Prostate gland (tissue), 2 donors: ENCODE measurements around the gene CDK8. TPM values are rescaled to one million over a fixed set of nuclear protein-coding genes. Genes with fewer than 3 reads are reported as not detected.
"Not testable (repeated sequence)": the region's sequence is repeated elsewhere in the genome, so short reads cannot be mapped to it uniquely, and the experiment has no call there.

ENCODE experiments used
- DNase-seq: peaks from one replicate; pipeline ENCODE4 v3.0.0-alpha.2; 2019; ENCODE audit warnings: low spot score
- H3K27ac ChIP-seq, 2 donors: fragments of 200-600 bp; sonication (generic); 2 replicates each; pipeline ENCODE4 v1.5.1; 2017 to 2019
- H3K27me3 ChIP-seq: fragments of 200-600 bp; sonication (generic); replicated peaks from 2 replicates; pipeline ENCODE4 v1.5.1; 2019; ENCODE audit not compliant: insufficient read depth
- H3K36me3 ChIP-seq, 2 donors: fragments of 200-600 bp; sonication (generic); 1 replicate in 1 of 2; 2 replicates in 1 of 2; pipeline versions ENCODE4 v1.5.1 to v1.8.1; 2017 to 2019
- H3K4me1 ChIP-seq: fragments of 200-600 bp; sonication (generic); replicated peaks from 2 replicates; pipeline ENCODE4 v1.5.1; 2019
- H3K4me3 ChIP-seq, 2 donors: fragments of 200-600 bp; sonication (generic); 2 replicates each; pipeline ENCODE4 v1.5.1; 2017 to 2019
- H3K9me3 ChIP-seq: fragments of 200-600 bp; sonication (generic); 2 replicates; pipeline ENCODE4 v1.5.1; 2017
- POLR2A ChIP-seq: fragments of 450-650 bp; IDR thresholded peaks from one replicate; pipeline ENCODE4 v1.6.1; 2016; ENCODE audit warnings: antibody characterized with exemption, mild to moderate bottlenecking
- POLR2AphosphoS5 ChIP-seq: sonication (generic); formaldehyde crosslinking; IDR thresholded peaks from one replicate; pipeline ENCODE4 v1.6.1; 2017; ENCODE audit warnings: antibody characterized with exemption
- WGBS: methylation state at CpG from one replicate; pipeline ENCODE4 v1.1.5; 2018; 5-methylcytosine and 5-hydroxymethylcytosine counted together
- intact Hi-C: fragments of 100-400 bp; cut with DNase I; formaldehyde crosslinking; loops from one replicate; pipeline ENCODE4 v1.14.2; 2022
- total RNA-seq, 2 donors: library from RNA; depleted of rRNA; stranded (reverse); fragments of >200 nt; gene quantifications; one replicate each; pipeline ENCODE4 v1.1.0, GENCODE V29; 2016
- TF ChIP-seq, protein P1 (sequence below), 4 experiments: fragments of 200-600 bp in 2 of 4; fragments of 450-650 bp in 2 of 4; sonication (generic) in 2 of 4; IDR thresholded peaks; 1 replicate in 3 of 4; 2 replicates in 1 of 4; pipeline ENCODE4 v1.5.1; 2016 to 2019; ENCODE audit warnings: antibody characterized with exemption in 4 of 4, mild to moderate bottlenecking in 2 of 4, moderate library complexity in 2 of 4

The CDK8 gene
- total RNA-seq, 2 donors from 2014 or later: 9.9 to 11.6 TPM

DNA sequence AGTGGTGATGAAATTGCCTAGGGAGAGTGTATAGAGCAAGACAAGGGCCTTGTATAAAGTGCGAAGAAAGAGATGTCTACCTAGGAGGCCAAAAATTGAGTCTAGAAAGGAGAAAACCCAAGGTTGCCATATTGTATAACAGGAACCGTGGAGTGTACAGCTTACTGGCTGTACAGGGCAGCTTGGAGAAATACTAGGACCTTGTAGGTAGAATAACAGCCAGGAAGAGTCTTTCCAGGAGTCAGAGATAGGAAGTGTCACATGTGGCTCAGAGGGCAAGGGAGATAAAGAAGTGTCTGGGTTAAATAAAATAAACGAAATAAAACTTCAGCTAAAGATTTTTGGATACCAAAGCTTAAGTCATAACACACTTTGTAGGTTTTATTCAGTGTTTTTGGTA, 12.4 kb downstream of the CDK8 start:
- no peaks in the 10 kb centered on the region for H3K9me3 ChIP-seq
- H3K27me3 ChIP-seq: no peaks in the 10 kb centered on the region
- TF ChIP-seq, protein P1, sequence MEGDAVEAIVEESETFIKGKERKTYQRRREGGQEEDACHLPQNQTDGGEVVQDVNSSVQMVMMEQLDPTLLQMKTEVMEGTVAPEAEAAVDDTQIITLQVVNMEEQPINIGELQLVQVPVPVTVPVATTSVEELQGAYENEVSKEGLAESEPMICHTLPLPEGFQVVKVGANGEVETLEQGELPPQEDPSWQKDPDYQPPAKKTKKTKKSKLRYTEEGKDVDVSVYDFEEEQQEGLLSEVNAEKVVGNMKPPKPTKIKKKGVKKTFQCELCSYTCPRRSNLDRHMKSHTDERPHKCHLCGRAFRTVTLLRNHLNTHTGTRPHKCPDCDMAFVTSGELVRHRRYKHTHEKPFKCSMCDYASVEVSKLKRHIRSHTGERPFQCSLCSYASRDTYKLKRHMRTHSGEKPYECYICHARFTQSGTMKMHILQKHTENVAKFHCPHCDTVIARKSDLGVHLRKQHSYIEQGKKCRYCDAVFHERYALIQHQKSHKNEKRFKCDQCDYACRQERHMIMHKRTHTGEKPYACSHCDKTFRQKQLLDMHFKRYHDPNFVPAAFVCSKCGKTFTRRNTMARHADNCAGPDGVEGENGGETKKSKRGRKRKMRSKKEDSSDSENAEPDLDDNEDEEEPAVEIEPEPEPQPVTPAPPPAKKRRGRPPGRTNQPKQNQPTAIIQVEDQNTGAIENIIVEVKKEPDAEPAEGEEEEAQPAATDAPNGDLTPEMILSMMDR (IDR thresholded peaks at IDR 0.05): no peak
- TF ChIP-seq POLR2AphosphoS5 (no peak), POLR2A (no peak)
- H3K4me3 ChIP-seq: no peak overlapping the region
- no peaks in the 10 kb centered on the region for H3K4me1 ChIP-seq
- H3K36me3 ChIP-seq: no peaks in the 10 kb centered on the region
- intact Hi-C loops: no loop called here
- no peak for DNase-seq
- no peak overlapping the region for H3K27ac ChIP-seq
- WGBS: 83% methylated on average over 3 of the region's 3 CpGs

DNA sequence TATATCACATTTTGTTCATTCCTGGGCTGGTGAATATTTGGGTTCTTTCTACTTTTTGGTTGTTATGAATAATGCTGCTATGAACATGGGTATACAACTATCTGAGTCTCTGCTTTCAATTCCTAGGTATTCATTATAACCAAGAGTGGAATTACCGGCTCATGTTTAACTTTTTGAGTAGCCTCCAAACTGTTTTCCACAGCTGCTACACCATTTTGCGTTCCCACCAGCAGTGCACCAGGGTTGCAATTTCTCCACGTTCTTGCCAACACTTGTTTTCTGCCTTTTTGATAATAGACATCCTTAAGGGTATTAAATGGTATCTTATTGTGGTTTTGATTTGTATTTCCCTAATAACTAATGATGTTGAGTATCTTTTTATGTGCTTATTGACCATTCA, 16.8 kb downstream of the CDK8 start:
- no peak overlapping the region for H3K27ac ChIP-seq
- no peaks in the 10 kb centered on the region for H3K4me1 ChIP-seq
- no peak overlapping the region for H3K4me3 ChIP-seq
- H3K9me3 ChIP-seq: no peaks in the 10 kb centered on the region
- WGBS: 94% methylated on average over 3 of the region's 3 CpGs
- H3K27me3 ChIP-seq: no peaks in the 10 kb centered on the region
- intact Hi-C loops: no loop called here
- TF ChIP-seq POLR2AphosphoS5 (no peak), POLR2A (no peak)
- TF ChIP-seq, protein P1 (IDR thresholded peaks at IDR 0.05): no peak
- H3K36me3 ChIP-seq: no peaks in the 10 kb centered on the region
- DNase-seq: no peak

DNA sequence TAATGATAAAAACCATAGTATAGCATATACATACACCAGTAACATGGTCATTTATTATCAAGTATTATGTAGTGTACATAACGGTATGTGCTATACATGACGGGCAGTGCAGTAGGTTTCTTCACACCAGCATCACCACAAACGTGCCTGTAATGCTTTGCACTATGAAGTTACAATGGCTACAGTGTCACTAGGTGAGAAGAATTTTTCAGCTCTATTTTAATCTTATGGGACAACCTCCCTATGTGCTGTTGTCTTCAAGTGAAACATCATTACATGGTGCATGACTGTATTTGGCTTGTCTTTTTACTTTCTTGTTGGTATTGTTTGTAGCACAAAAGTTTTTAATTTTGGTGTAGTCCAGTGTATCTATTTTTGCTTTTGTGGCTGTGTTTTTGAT, 18.7 kb downstream of the CDK8 start:
- WGBS: 77% methylated on average over 3 of the region's 3 CpGs
- intact Hi-C loops: no loop called here

DNA sequence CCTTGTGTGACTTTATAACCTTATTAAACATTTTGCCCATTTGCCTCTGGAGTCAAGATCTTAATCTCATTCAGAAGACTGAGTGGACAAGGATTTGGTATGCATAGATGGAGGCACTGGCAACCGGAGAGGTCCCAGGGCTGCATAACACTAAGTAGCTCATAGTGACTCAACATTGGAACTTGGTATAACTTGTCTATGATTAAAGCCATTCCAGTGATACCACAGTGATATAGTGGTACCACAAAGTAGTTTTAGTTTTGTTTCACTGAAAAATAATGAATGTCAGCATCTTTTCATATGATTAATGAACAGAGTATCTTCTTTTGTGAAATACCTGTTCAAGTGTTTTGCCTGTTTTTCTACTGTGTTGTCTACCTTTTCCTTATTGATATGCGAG, 26.4 kb downstream of the CDK8 start:
- no peak overlapping the region for H3K27ac ChIP-seq
- no peak overlapping the region for H3K4me3 ChIP-seq
- DNase-seq: no peak
- no peaks in the 10 kb centered on the region for H3K36me3 ChIP-seq
- no peaks in the 10 kb centered on the region for H3K27me3 ChIP-seq
- no peaks in the 10 kb centered on the region for H3K4me1 ChIP-seq
- H3K9me3 ChIP-seq: no peaks in the 10 kb centered on the region
- intact Hi-C loops: no loop called here
- WGBS: 98% methylated on average over 2 of the region's 2 CpGs
- TF ChIP-seq POLR2A (no peak), POLR2AphosphoS5 (no peak)
- TF ChIP-seq, protein P1 (IDR thresholded peaks at IDR 0.05): no peak

More for the DNA sequence above, 18.7 kb downstream of the CDK8 start:
- Histone ChIP-seq H3K36me3 (no peaks in the 10 kb centered on the region), H3K4me3 (no peak overlapping the region), H3K27ac (no peak overlapping the region), H3K27me3 (no peaks in the 10 kb centered on the region), H3K9me3 (no peaks in the 10 kb centered on the region), H3K4me1 (no peaks in the 10 kb centered on the region)
- no peak for TF ChIP-seq POLR2AphosphoS5
- TF ChIP-seq POLR2A: no peak
- TF ChIP-seq, protein P1 (IDR thresholded peaks at IDR 0.05): no peak
- DNase-seq: no peak

DNA sequence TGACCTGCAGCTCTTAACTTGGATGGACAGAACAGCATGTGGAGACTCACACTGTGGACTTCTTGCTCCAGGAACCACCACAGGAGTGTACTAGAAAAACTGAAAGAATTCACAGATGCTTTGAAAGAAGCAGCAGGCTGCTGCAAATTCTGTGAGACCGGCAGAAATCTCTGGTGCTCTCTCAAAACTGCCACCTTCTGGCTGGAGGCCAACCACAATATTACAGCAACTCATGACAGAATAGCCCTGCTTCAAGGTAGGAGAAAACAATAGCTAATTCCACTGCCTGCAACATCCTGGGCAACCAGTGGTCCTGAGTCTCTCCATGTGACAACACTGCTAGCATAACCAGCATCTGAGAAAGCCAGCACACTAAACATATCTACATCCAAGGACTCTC, 26.9 kb downstream of the CDK8 start:
- H3K36me3 ChIP-seq: no peaks in the 10 kb centered on the region
- no peak overlapping the region for H3K27ac ChIP-seq
- H3K4me3 ChIP-seq: no peak overlapping the region
- intact Hi-C loops: no loop called here
- H3K4me1 ChIP-seq: no peaks in the 10 kb centered on the region
- no peak for DNase-seq
- TF ChIP-seq POLR2AphosphoS5: no peak
- TF ChIP-seq, protein P1 (IDR thresholded peaks at IDR 0.05): no peak
- TF ChIP-seq POLR2A: no peak
- WGBS: 62% methylated on average over 1 of the region's 1 CpG
- no peaks in the 10 kb centered on the region for H3K9me3 ChIP-seq
- no peaks in the 10 kb centered on the region for H3K27me3 ChIP-seq

DNA sequence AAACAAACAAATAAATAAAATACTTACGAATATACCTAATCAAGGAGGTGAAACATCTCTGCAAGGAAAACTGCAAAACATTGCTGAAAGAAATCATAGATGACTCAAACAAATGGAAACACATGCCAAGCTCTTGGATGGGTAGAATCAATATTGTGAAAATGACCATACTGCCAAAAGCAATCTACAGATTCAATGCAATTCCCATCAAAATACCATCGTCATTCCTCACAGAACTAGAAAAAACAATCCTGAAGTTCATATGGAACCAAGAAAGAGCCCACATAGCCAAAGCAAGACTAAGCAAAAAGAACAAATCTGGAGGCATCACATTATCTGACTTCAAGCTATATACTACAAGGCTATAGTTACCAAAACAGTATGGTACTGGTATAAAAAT, 32.0 kb downstream of the CDK8 start:
- H3K36me3 ChIP-seq, H3K4me3 ChIP-seq, H3K4me1 ChIP-seq, DNase-seq, H3K27ac ChIP-seq, H3K27me3 ChIP-seq, H3K9me3 ChIP-seq, intact Hi-C loops: not testable (repeated sequence)
- 49% methylated on average over 2 of the region's 2 CpGs for WGBS

DNA sequence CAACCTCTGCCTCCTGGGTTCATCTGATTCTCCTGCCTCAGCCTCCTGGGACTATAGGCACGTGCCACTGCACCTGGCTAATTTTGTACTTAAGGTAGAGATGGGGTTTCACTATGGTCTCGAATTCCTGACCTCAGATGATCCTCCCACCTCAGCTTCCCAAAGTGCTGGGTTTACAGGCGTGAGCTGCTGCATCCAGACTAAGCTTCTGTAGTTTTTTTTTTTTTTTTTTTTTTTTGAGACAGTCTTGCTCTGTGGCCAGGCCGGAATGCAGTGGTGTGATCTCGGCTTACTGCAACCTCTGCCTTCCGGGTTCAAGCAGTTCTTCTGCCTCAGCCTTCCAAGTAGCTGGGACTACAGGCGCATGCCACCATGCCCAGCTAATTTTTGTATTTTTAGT, 34.9 kb downstream of the CDK8 start:
- H3K27me3 ChIP-seq, H3K9me3 ChIP-seq, H3K27ac ChIP-seq, intact Hi-C loops, DNase-seq, H3K36me3 ChIP-seq, H3K4me1 ChIP-seq, H3K4me3 ChIP-seq: not testable (repeated sequence)
- WGBS: 95% methylated on average over 7 of the region's 7 CpGs
